HCT116 (cell line): ENCODE measurements around the gene ATG14.

ENCODE experiments used
- EZH2 ChIP-seq: fragments of 200-600 bp; sonication (generic); IDR thresholded peaks from 2 replicates; pipeline ENCODE4 v1.6.1; 2017; ENCODE audit warnings: antibody characterized with exemption, mixed run types
- FOSL1 ChIP-seq: IDR thresholded peaks from 2 replicates; pipeline ENCODE4 v1.6.1; 2012; ENCODE audit warnings: low read depth
- POLR2A ChIP-seq: IDR thresholded peaks from 2 replicates; pipeline ENCODE4 v1.7.0; 2011; ENCODE audit warnings: borderline replicate concordance; ENCODE audit not compliant: insufficient read depth, insufficient read length; ENCODE audit errors: extremely low read depth
- RAD21 ChIP-seq: IDR thresholded peaks from 2 replicates; pipeline ENCODE4 v1.6.1; 2012; ENCODE audit warnings: low read depth, mild to moderate bottlenecking
- SIN3A ChIP-seq: IDR thresholded peaks from 2 replicates; pipeline ENCODE4 v1.6.1; 2012; ENCODE audit warnings: low read depth
- SP1 ChIP-seq: IDR thresholded peaks from 2 replicates; pipeline ENCODE4 v1.6.1; 2012; ENCODE audit warnings: low read depth
- SRF ChIP-seq: IDR thresholded peaks from 2 replicates; pipeline ENCODE4 v1.6.1; 2012; ENCODE audit warnings: low read depth
- TCF7L2 ChIP-seq: IDR thresholded peaks from 2 replicates; pipeline ENCODE4 v1.7.0; 2011; ENCODE audit warnings: borderline replicate concordance, inconsistent platforms; ENCODE audit not compliant: insufficient read depth, insufficient read length; ENCODE audit errors: extremely low read depth
- ZFX ChIP-seq: fragments of 450-650 bp; IDR thresholded peaks from 2 replicates; pipeline ENCODE4 v1.6.1; 2017
- ZNF274 ChIP-seq: fragments of 200-500 bp; sonication (Bioruptor generic); IDR thresholded peaks from 2 replicates; pipeline ENCODE4 v1.6.1; 2014; ENCODE audit warnings: mild to moderate bottlenecking, low read depth, low read length, inconsistent platforms
- TF ChIP-seq, protein P1 (sequence below), 3 experiments: fragments of 200-600 bp in 1 of 3; sonication (generic) in 1 of 3; IDR thresholded peaks in 2 of 3; conservative IDR thresholded peaks in 1 of 3; 2 replicates each; pipeline ENCODE4 v1.5.1; 2012 to 2017; ENCODE audit warnings: low read depth in 2 of 3, low read length in 2 of 3, antibody characterized with exemption in 1 of 3, borderline replicate concordance in 1 of 3, control low read depth in 1 of 3, mild to moderate bottlenecking in 1 of 3, mixed read lengths in 1 of 3, mixed run types in 1 of 3, moderate library complexity in 1 of 3; ENCODE audit not compliant: insufficient read depth in 1 of 3
- TF ChIP-seq, protein P2 (sequence below): IDR thresholded peaks from 2 replicates; pipeline ENCODE4 v1.6.1; 2012
- TF ChIP-seq, protein P3 (sequence below): IDR thresholded peaks from 2 replicates; pipeline ENCODE4 v1.6.1; 2012; ENCODE audit warnings: low read depth

DNA sequence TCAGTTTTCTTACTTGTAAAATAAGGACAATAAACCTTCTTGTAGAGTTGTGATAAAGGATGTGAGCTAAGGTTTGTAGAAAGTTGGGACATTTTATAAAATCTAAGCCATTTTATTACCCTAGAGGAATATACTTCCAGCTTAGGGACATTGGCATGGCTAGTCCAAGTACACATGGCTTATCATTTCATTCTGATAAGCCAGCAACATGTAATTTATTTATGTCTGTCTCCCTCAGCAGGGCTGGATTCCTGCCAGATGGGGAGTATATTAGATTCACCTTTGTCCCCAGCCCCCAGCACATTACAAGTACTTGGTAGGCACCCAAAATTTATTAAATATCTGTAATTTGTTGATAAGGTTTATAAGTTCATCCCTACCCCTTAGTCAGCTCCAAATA is 6.3 kb upstream of the ATG14 start:
- TF ChIP-seq, protein P1, sequence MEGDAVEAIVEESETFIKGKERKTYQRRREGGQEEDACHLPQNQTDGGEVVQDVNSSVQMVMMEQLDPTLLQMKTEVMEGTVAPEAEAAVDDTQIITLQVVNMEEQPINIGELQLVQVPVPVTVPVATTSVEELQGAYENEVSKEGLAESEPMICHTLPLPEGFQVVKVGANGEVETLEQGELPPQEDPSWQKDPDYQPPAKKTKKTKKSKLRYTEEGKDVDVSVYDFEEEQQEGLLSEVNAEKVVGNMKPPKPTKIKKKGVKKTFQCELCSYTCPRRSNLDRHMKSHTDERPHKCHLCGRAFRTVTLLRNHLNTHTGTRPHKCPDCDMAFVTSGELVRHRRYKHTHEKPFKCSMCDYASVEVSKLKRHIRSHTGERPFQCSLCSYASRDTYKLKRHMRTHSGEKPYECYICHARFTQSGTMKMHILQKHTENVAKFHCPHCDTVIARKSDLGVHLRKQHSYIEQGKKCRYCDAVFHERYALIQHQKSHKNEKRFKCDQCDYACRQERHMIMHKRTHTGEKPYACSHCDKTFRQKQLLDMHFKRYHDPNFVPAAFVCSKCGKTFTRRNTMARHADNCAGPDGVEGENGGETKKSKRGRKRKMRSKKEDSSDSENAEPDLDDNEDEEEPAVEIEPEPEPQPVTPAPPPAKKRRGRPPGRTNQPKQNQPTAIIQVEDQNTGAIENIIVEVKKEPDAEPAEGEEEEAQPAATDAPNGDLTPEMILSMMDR (IDR thresholded peaks at IDR 0.05 in 2 of 3, conservative IDR thresholded peaks at IDR 0.05 in 1 of 3; ENCODE audit: borderline replicate concordance in 1 of 3, insufficient read depth in 1 of 3, low read depth in 2 of 3, low read length in 2 of 3): no peak
- TF ChIP-seq SRF (no peak), TCF7L2 (no peak), FOSL1 (no peak), SIN3A (no peak), SP1 (no peak), EZH2 (no peak), POLR2A (no peak), ZNF274 (no peak), ZFX (no peak), RAD21 (no peak)
- TF ChIP-seq, protein P2, sequence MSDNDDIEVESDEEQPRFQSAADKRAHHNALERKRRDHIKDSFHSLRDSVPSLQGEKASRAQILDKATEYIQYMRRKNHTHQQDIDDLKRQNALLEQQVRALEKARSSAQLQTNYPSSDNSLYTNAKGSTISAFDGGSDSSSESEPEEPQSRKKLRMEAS: no peak
- TF ChIP-seq, protein P3, sequence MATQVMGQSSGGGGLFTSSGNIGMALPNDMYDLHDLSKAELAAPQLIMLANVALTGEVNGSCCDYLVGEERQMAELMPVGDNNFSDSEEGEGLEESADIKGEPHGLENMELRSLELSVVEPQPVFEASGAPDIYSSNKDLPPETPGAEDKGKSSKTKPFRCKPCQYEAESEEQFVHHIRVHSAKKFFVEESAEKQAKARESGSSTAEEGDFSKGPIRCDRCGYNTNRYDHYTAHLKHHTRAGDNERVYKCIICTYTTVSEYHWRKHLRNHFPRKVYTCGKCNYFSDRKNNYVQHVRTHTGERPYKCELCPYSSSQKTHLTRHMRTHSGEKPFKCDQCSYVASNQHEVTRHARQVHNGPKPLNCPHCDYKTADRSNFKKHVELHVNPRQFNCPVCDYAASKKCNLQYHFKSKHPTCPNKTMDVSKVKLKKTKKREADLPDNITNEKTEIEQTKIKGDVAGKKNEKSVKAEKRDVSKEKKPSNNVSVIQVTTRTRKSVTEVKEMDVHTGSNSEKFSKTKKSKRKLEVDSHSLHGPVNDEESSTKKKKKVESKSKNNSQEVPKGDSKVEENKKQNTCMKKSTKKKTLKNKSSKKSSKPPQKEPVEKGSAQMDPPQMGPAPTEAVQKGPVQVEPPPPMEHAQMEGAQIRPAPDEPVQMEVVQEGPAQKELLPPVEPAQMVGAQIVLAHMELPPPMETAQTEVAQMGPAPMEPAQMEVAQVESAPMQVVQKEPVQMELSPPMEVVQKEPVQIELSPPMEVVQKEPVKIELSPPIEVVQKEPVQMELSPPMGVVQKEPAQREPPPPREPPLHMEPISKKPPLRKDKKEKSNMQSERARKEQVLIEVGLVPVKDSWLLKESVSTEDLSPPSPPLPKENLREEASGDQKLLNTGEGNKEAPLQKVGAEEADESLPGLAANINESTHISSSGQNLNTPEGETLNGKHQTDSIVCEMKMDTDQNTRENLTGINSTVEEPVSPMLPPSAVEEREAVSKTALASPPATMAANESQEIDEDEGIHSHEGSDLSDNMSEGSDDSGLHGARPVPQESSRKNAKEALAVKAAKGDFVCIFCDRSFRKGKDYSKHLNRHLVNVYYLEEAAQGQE: no peak
